HG02642 (cell line): ENCODE results near the gene ZFHX2.

ENCODE experiments used
- ATAC-seq: cut with Tn5 transposase; IDR thresholded peaks from one replicate; pipeline ENCODE4 v1.9.1; 2021; ENCODE audit warnings: mild to moderate bottlenecking; ENCODE audit not compliant: unreplicated experiment, poor library complexity

ZFHX2 gene

DNA sequence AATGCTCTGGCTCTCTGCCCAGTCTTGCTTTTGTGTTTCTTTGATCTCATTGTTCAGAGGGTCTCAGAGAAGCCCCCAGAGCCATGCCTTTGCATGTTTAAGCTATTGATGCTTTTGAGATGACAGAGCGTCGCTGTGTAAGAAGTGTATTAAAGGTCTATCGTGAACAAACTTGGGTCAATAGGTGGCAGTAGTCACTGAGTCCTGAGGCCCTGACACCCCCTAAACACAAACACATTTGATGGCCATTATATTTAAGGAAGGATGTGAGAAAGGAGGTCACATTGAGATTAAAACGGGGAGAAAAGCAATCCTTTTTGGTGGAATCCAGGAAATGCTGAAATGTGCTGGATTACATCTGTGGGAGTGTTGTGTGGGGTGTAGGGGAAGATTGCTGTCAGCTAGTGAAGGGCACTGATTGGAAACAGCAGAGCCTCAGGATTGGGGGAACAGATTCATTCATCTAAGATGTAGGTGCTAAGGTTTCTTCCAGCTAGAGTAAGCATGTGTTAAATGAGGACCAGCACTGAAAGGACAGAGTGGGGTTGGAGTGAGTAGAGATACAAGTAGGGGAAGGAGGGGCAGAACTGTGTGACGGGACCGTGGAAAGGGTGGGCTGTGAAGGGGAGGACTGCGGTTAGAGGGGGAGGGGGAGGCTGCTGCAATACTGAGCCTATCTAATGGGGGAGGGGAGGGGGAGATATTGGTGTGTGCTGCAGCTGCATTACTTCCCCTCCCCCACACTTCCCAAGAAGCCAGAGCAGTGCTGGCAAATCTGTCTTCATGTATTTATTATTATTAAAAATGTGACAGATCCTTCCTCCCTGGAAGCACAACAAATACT is 69.4 kb downstream of the ZFHX2 start:
- no peak for ATAC-seq

DNA sequence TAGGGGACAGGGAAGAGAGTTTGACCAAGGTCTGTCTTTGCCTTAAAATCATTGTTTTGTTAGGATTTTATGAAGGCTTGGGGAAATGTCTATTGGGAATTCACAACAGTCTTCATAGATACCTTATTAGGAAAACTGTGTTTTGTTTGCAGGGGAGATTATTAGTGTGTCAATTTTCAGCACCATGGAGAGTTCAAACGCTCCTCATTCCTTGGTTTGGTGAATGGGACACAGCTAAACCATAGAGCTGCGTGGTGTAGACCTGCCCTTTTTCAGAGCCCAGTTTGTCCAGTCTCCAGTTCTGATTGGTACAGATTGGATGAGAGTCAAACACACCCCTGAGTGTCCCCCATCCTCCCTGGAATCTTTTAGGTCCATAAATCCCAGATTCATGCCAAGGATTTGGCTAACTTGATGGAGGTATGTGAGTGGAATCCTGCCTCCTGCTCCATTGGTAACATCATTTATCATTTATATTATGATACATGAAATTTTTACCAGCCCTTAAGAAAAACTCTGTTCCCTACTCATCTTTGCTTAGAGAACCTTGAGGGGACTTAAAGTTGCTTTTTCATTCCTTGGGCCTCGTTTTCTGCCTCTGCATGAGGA is 70.1 kb downstream of the ZFHX2 start:
- no peak for ATAC-seq

DNA sequence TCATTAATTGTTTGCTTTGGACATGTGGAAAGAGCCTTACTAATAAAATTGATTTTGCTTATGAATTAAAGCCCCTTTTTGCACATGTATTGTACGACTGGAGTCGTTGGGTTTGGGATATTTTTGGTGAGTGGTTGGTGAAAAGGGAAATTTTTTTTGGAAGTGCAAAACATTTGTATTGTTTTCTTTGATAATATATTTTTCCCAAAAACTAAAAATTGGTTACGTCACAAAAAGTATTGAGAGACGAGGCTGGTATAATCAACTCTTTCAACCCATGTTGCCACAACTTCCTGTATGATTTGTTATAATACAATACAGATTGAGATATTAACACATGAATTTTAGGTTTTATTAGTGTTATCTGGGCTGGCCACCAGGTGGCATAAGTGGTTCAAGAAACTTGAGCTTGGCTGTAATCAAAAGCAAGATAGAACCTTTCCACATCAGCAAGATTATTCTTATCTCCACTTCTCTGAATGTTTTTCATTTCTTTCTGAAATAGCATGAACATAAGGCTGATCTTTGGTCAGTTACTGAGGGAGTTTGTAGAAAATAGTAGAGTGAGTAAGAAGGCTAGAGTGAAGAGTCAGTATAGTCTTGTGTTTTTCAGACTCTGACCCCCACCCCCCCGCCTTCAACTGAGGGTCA is 73.3 kb downstream of the ZFHX2 start:
- no peak for ATAC-seq

DNA sequence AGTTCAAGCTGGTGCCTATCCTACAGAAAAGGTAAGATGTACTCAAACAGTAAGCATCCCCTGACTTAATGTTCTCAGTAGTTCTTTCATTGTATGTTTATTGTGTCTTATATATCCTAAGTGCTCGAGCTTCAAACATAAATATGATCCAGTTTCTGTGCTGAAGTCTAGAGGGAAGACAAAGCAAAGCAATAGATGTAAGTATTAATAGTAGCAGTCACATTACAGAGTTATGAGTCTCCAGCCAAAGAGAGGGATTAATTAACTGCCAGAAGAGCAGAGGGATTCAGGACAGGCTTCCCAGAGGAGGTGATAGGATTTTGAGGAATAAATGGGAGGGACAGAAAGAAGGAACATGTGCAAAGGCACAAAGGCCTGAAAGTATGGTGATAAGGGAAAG is 80.6 kb downstream of the ZFHX2 start:
- ATAC-seq: no peak
